VCaP (cell line): ENCODE results near the gene ADAMTS7.
A peak's percentile ranks its signal among the peaks of the same experiment; 100 is the strongest.

Experiments used
- H3K27ac ChIP-seq: fragments of 450-650 bp; 2 replicates; pipeline ENCODE4 v1.5.1; 2017
- CTCF ChIP-seq: fragments of 450-650 bp; conservative IDR thresholded peaks from 2 replicates; pipeline ENCODE4 v1.5.1; 2017; ENCODE audit warnings: mild to moderate bottlenecking, moderate library complexity

ADAMTS7 gene

GRCh38 chr15:78714890-78715289, 96.4 kb downstream of the ADAMTS7 start:
- no peak overlapping the region for H3K27ac ChIP-seq
- no peak for TF ChIP-seq CTCF

GRCh38 chr15:78712797-78713515, 98.3 kb downstream of the ADAMTS7 start:
- H3K27ac ChIP-seq, result no peak overlapping the region
- no peak for TF ChIP-seq CTCF

GRCh38 chr15:78711638-78712037, 99.6 kb downstream of the ADAMTS7 start:
- no peak for TF ChIP-seq CTCF
- no peak overlapping the region for H3K27ac ChIP-seq

- TF ChIP-seq CTCF, result peak; percentile 98
- no peak overlapping the region for H3K27ac ChIP-seq
Observed at GRCh38 chr15:78709263-78709882, 101.9 kb downstream of the ADAMTS7 start.
